Fibroblast of villous mesenchyme (primary cell): Measurements from ENCODE around the gene ROR1. TPM values are rescaled to one million over a fixed set of nuclear protein-coding genes. Genes with fewer than 3 reads are reported as not detected.

Source experiments
- DNase-seq: peaks from one replicate; pipeline ENCODE4 v3.0.0-alpha.2; 2010; ENCODE audit warnings: low read depth
- H3K4me3 ChIP-seq: 2 replicates; pipeline ENCODE4 v1.5.1; 2011; ENCODE audit warnings: low read depth, mild to moderate bottlenecking, low read length
- total RNA-seq: library from RNA; depleted of rRNA; stranded (reverse); fragments of >200 nt; gene quantifications from 2 replicates; pipeline ENCODE4 v1.2.3, GENCODE V29; 2012
- TF ChIP-seq, protein P1 (sequence below): IDR thresholded peaks from 2 replicates; pipeline ENCODE4 v1.5.1; 2012; ENCODE audit warnings: low read depth, mild to moderate bottlenecking, low read length; ENCODE audit not compliant: insufficient read depth

ROR1 gene
- total RNA-seq, 1 donor = 8.6 TPM

DNA sequence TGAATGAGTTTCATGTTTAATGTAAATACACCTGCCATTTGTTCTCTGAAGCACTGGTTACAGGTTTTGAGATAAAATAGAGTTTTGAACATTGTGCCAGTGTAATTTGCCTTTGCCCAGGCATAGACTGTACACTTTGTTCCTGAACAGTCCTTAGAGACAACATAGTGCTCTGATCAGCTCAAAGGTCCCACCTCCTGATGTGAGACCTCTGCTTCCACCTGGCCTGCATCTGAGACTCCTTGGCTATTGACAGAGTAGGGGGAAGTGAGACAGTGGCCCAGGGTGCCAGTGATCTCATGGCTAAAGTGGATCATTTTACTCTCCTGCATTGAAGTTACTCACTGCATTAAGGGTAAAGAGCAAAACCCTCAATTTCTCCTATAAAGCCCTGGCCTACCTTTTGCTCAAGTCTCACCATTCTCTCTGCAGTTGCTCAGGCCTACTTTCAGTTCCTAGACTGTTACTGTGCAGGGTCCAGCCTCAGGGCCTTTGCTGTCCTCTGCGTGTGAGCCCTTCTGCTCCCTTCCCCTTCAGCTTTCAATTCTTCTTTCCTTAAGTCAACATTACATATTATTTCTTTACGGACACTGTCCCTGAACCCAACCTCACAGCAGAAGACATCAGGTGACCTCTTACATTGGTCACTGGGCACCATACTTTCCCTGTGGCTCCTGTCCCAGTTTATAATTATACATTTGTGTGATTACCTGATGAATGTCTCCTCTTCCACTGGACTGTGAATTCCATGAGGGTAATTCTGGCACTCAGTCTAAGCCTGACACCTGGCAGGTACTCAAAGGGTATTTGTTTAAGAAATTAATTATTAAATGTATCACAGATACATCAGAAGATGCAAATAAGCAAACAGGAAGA lies 142.9 kb downstream of the ROR1 start:
- TF ChIP-seq, protein P1, sequence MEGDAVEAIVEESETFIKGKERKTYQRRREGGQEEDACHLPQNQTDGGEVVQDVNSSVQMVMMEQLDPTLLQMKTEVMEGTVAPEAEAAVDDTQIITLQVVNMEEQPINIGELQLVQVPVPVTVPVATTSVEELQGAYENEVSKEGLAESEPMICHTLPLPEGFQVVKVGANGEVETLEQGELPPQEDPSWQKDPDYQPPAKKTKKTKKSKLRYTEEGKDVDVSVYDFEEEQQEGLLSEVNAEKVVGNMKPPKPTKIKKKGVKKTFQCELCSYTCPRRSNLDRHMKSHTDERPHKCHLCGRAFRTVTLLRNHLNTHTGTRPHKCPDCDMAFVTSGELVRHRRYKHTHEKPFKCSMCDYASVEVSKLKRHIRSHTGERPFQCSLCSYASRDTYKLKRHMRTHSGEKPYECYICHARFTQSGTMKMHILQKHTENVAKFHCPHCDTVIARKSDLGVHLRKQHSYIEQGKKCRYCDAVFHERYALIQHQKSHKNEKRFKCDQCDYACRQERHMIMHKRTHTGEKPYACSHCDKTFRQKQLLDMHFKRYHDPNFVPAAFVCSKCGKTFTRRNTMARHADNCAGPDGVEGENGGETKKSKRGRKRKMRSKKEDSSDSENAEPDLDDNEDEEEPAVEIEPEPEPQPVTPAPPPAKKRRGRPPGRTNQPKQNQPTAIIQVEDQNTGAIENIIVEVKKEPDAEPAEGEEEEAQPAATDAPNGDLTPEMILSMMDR = no peak
- no peak for DNase-seq
- no peak overlapping the region for H3K4me3 ChIP-seq

DNA sequence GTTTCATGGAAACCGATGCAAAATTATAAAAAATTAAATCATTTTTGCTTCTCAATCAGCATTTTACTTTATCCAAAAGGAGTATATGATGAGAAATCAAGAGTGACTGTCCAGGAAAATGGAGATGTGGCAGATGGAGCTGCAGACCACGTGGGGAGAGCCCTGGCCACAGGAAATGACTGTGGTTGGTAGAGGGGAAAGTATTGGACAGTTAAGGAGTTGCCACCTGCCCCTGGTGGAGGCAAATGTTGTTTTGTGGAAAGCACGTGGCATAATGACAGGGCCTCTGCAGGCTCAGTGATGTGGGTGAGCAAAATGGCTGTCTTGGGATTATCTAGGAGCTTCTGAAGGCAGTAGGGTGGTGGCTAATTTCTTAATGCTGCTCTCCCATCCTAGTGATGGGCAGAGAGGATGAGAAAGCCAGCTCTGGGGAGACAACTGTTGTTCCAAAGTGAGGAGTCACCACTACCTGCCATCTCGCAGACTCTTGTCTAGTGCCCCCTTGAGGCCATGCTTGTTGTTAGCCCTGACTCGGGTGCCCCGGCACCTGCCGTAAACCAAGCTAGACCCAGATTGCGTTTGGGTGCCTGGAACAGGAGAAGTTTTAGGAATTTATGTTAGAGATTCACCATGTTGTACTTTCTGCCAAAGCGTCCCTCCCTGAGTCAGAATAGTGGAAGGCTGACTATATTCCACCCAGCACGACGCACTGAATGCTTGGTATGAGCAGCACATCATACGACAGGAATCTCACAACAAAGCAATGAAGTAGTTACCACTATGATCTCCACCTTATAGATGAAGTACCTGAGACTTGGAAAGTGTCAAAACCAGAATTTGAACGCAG lies 144.0 kb downstream of the ROR1 start:
- TF ChIP-seq, protein P1 = peak; percentile 20
- no peak for DNase-seq
- H3K4me3 ChIP-seq = no peak overlapping the region

- H3K4me3 ChIP-seq = no peak overlapping the region
- DNase-seq = no peak
- TF ChIP-seq, protein P1 = no peak
Observed at GRCh38 chr1:63918418-63918945, 144.7 kb downstream of the ROR1 start.

DNA sequence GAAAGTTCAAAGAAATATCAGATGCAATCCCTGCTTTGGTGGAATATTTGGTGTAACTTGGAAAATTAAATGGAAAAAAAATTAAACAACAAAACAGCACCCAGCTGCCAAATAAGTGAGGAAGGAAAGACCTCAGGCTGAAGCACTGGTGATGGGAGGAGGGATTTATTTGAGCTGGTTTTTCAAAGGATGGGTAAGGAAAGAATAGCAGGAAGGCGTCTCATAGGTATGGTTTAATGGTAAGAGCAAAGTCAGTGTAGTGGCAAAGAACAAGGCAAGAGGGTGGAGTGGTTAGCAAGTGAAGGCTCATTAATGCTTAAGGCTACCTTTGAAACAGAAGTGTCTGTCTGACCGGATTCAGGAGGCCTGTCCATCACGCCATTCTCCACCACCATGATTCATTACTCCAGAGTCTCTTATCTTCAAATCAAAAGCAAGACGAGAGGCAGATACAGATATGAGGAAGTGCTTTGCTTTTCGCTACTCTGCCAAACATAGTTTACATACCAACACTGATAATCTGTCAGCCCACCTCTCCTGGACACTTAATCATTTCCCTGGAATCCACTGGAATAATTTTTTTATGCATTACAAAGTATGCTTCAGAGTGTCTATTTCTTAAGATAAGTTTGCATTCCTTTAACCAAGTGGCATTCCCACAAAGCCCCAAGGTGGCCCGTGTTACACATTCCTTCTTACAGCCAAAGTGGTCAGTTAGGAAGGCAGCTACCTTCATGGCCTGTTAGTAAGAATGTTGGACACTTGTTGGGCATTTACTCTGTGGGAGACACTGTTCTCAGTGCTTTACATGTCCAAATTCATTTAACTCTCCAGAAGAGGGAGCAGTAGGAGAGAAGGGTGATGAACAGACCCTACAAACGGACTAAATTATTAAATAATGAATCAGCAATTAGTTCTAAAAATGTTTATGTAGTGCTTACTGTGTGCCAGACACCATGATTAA lies 146.6 kb downstream of the ROR1 start:
- peak; percentile 85 for DNase-seq
- TF ChIP-seq, protein P1 = peak; percentile 55

DNA sequence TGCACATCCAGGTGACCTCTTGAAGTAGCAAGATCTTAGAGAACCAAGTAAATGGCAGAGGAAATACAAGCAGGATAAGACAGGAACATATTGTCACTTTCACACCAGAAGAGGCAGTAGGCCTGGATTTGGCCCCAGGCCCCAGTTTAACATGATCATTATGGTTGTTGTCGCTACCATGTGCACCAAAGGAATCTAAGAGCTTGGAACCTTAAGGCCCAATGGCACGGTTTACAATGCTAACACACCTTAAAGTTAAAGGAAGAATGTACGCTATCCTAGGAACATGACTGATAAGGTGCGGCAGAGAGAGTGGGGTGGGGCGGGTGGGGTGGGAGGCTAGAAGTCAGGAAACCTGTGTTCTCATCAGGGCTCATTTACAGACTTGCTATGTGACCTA lies 147.5 kb downstream of the ROR1 start:
- TF ChIP-seq, protein P1 = no peak
- H3K4me3 ChIP-seq = no peak overlapping the region
- no peak for DNase-seq

More for the DNA sequence above, 146.6 kb downstream of the ROR1 start:
- no peak overlapping the region for H3K4me3 ChIP-seq

GRCh38 chr1:63921802-63922201 lies 148.0 kb downstream of the ROR1 start:
- no peak for DNase-seq
- H3K4me3 ChIP-seq = no peak overlapping the region
- TF ChIP-seq, protein P1 = no peak
